Myocyte (in vitro differentiated cells): Measurements from ENCODE around the gene OR5C1. TPM values are rescaled to one million over a fixed set of nuclear protein-coding genes. Genes with fewer than 3 reads are reported as not detected.
"Not testable (repeated sequence)": the region's sequence is repeated elsewhere in the genome, so short reads cannot be mapped to it uniquely, and the experiment has no call there.

Experiments
- DNase-seq: peaks from one replicate; pipeline ENCODE4 v3.0.0-alpha.2; 2012; ENCODE audit warnings: low read depth
- polyA plus RNA-seq: library from polyadenylated mRNA; unstranded; fragments of >200 nt; gene quantifications from one replicate; pipeline ENCODE4 v1.2.1, GENCODE V29; 2012; ENCODE audit warnings: missing spikeins
- total RNA-seq: library from RNA; depleted of rRNA; stranded (reverse); fragments of >200 nt; gene quantifications from 2 replicates; pipeline ENCODE4 v1.2.3, GENCODE V29; 2014

OR5C1 gene
- total RNA-seq = not detected in 2 replicates
- not detected for polyA plus RNA-seq

DNA sequence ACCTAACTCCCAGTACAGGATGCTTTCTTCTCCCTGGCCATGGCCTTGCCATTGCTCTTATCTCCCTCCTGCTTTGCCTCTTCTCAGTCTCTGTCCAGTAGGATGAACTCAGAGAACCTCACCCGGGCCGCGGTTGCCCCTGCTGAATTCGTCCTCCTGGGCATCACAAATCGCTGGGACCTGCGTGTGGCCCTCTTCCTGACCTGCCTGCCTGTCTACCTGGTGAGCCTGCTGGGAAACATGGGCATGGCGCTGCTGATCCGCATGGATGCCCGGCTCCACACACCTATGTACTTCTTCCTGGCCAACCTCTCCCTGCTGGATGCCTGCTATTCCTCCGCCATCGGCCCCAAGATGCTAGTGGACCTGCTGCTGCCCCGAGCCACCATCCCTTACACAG lies at the start of gene OR5C1:
Gene OR5C1, plus strand, starts transcription at position 103 of the 400 bp plus-strand sequence. Its CDS starts 0 bp downstream, at position 103.
- no peak for DNase-seq

DNA sequence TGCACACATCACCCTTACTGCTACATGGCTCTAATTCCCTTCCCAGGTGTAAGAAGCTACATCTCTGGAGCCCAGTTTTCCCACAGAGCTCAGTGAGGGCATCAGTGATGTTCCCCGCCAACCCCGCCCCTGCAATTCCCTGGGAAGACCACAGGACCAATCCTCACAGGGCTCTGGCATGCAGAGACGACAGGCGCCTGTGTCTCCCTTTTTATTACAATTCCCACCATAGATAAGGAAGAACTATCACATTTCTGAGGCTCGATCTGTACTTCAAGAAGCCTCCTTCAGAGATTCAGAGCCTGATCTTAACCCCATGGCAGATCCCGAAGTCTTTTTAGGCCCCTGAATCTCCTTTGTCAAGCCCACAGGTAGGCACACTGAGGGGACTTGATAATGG lies 46.7 kb upstream of the OR5C1 start, which contains the start of gene OR1L6:
Gene OR1L6, plus strand, starts transcription at position 301 of the 400 bp plus-strand sequence. CDS start 7,545 bp downstream, outside the sequence.
- DNase-seq = no peak

- DNase-seq = no peak
Observed at GRCh38 chr9:122754825-122755224, 33.9 kb upstream of the OR5C1 start.

DNA sequence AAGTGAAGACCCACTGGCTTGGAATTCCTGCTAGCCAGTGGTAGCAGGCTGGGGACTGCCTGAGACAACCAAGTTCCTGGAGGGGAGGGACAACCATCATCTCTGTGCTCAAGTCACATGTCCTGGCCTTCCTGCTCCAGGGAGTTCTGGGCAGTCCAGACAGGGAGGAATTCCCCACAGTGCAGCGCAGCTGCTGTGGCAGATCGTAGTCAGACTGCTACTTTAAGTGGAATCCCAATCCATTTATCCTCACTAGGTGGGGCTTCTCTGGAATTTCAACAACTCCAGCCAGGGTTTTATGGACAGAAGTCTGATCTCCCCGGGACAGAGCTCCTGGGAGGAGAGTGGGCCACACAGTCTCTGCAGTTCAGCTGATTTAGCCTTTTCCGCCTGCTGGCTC lies 20.9 kb upstream of the OR5C1 start:
- DNase-seq = peak; percentile 22

- DNase-seq = no peak
Observed at GRCh38 chr9:122777052-122777451, 11.7 kb upstream of the OR5C1 start.

DNA sequence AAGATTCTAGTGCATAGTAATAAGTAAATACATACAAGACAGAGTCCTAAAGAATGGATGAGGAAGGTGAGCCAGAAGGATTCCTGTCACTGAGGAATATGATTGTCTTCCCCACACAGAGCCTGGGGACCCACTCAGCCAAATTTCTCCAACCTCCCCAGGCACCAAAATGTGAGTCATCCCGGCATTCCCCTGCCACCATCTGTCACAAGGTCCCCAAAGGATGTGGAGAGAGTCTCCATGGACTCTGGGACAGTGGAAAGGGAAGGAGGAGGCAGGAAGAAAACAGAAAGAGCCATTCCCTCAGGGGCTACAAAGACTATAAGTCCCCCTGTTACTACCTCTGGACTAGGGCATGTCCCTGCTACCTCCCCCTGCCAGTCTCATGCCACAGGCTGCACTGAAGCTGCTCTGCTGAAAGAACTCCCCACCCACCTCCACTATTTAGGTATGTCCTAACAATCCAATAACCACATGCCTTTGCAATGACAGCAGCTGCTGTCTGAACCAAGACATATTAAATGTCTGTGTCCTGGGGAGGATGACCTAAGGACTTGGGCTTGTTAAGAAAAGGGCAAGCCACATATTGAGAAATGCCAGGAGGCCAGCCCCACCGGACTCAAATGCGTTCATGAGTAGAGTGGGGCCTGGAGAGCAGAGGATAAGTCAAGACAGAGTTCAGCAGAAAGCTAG lies 10.7 kb upstream of the OR5C1 start:
- peak; percentile 89 for DNase-seq

GRCh38 chr9:122779181-122779580 lies 9.6 kb upstream of the OR5C1 start:
- peak; percentile 66 for DNase-seq

GRCh38 chr9:122780026-122780425 lies 8.7 kb upstream of the OR5C1 start:
- no peak for DNase-seq

DNA sequence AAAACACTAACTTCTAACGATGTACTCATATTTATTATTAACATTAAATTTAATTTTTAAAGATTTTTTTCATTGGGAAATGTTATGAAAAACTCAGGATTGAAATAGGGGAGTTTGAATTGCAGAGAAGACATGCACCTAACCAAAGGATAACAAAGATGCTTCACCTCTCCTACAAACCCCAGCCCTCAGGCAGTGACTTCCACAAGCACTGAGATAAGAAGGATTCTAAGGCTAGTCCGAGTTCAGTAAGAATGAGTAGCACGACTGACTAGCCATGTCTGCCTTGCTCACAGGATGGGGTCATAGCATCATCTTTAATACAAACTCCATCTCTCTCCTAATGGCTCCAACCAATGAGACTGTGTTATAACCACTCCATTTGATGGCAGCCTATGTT lies 7.1 kb upstream of the OR5C1 start:
- DNase-seq = no peak

- DNase-seq = no peak
Observed at GRCh38 chr9:122785269-122785668, 3.5 kb upstream of the OR5C1 start.

GRCh38 chr9:122786338-122786737 lies 2.4 kb upstream of the OR5C1 start:
- no peak for DNase-seq

- no peak for DNase-seq
Observed at GRCh38 chr9:122789256-122790046, 718 bp downstream of the OR5C1 start.

DNA sequence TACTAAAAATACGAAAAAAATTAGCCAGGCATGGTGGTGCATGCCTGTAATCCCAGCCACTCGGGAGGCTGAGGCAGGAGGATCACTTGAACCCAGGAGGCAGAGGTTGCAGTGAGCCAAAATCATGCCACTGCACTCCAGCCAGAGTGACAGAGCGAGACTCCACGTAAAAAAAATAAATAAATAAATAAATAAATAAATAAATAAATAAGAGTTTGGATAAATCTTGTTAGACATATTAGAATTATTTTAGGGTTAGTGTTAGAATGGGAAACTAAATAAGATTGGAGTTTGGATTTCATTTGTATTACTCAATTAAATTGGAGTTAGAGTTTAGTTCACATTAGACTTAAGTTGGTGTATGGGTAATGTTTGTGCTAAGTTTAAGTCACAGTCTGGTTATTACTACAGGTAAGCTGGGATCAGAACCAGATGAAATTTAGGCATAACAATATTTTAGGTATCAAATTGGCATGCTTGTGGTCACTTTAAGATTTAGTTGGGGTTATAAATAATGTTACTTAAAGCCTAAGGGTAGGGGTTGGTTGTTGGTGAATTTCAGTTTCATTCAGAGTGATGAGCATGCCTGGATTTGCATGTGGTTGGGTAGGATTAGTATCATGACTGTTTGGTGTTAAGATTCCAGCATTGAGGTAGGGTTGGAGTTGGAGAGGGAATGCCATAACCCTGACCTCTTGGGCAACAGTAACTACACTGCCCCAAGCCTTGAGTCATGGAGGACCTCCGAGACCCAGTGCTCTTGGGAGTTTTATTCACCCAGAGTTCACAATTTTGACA lies 3.3 kb downstream of the OR5C1 start:
- DNase-seq = no peak

DNA sequence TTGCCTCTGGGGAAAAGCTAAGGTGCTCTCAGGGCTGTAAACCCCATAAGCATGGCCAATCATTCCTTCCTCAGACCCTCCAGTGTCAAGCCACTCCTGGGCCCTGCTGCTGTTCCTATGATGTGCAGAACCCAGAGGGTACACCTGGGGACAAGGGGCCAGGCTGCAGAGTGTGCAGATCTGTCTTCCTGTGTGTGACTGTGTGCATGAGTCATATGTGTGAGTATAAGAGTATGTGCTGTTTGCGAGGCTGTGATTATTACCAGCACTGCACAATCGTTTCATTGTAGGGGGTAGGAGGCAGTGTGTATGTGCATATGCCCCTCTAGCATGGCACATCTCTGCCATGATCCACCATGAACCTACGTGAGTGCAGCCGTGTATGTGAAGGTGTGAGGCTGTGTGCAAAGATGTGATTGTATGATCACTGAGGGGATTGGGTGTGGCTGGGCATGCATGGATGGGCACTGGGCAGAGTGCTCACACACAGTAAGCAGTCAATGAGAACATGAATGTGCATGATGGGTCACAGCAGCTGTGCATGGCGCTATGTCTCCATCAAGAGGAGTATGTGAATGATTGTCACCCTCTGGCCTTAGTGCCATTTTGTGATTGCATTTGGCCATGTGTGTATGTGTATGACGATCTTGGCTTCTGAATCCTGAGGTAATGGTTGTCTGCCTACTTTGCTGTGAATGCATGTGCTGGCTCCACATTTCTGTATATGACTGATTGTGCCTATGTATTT lies 8.8 kb downstream of the OR5C1 start:
- DNase-seq = no peak

DNA sequence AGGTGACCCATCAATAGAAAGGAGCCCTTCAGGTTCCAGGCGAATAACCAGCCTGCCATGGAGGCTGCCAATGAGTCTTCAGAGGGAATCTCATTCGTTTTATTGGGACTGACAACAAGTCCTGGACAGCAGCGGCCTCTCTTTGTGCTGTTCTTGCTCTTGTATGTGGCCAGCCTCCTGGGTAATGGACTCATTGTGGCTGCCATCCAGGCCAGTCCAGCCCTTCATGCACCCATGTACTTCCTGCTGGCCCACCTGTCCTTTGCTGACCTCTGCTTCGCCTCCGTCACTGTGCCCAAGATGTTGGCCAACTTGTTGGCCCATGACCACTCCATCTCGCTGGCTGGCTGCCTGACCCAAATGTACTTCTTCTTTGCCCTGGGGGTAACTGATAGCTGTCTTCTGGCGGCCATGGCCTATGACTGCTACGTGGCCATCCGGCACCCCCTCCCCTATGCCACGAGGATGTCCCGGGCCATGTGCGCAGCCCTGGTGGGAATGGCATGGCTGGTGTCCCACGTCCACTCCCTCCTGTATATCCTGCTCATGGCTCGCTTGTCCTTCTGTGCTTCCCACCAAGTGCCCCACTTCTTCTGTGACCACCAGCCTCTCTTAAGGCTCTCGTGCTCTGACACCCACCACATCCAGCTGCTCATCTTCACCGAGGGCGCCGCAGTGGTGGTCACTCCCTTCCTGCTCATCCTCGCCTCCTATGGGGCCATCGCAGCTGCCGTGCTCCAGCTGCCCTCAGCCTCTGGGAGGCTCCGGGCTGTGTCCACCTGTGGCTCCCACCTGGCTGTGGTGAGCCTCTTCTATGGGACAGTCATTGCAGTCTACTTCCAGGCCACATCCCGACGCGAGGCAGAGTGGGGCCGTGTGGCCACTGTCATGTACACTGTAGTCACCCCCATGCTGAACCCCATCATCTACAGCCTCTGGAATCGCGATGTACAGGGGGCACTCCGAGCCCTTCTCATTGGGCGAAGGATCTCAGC lies 11.6 kb downstream of the OR5C1 start, which contains the start of gene OR1K1:
Gene OR1K1, plus strand, starts transcription at position 58 of the 995 bp plus-strand sequence. Its CDS starts 0 bp downstream, at position 58.
- DNase-seq = no peak

DNA sequence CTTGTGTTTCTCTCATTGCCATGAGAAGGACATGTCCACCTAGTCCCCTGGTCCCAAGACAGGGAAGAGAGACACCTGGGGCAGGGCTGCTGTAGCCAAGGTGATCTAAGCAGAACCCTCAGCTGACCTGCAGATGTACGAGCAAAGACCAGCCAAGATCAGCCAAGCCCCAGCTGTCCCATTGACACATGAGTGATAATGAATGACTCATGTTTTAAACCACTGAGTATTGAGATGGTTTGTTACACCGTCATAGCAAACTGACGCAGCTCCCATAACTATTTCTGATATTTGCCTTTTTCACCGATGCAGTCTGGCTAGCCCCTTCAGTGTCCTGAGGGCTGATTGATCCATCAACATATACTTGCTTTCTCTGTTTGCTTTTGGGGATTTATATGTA lies 17.9 kb downstream of the OR5C1 start:
- DNase-seq = no peak

- DNase-seq = no peak
Observed at GRCh38 chr9:122807271-122807900, 18.7 kb downstream of the OR5C1 start.

DNA sequence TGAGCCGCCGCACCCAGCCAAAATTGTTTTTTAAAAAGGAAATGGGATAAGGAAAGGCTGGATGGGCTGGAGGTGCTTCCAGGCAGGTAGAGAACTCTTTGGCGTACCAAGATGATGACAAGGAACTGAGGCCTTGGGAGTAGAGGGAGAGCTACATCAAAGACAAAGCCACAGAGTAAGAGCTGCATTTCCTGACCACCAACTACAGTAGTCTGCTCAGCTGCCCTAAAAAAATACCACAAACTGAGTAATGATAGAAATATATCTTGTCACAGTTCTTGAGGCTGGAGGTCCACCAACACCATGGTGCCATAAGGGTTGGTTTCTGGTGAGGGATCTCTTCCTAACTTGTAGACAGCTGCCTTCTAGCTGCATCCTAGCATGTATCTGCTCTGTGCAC lies 19.4 kb downstream of the OR5C1 start:
- DNase-seq = peak; percentile 30

GRCh38 chr9:122809261-122809660 lies 20.5 kb downstream of the OR5C1 start:
- not testable (repeated sequence) for DNase-seq
